ENCODE data around the gene DCAF8L2.
A peak's percentile ranks its signal among the peaks of the same experiment; 100 is the strongest.

Gene DCAF8L2

DNA sequence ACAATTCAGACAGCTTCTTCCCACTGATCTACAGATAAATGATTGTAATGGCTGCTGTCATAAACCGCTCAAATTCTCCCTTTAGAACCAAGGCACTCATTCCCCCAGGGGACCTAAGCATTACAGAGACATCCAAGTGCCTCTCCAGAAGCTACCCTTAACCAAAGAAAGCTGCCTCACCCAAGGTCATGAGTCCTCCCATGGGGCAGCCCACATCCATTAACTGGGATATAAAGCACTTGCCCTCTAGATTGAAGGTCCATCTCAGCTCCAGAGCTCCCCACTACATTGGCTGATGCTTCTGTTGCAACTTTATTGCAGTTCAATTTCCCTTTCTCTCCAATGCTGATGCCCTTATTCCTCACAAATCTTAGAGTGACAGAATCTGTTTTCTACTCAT, 40.5 kb upstream of the DCAF8L2 start:
- ChIA-PET CTCF (interaction anchor here (0.6 kb wide), 1 partner anchor 68 kb away, joined by 3 read pairs; no protein-coding TSS in a partner anchor), POLR2A (no interaction called here)
- no peak overlapping the region for H3K27ac ChIP-seq (ENCODE audit: extremely low read depth, low read depth, low read length)
- no peak overlapping the region for H3K4me3 ChIP-seq (ENCODE audit: low read depth, low read length)
- H3K9me3 ChIP-seq (ENCODE audit: control insufficient read depth, insufficient read depth, low read depth, low read length) = no peaks in the 10 kb centered on the region
- no peaks in the 10 kb centered on the region for H3K36me3 ChIP-seq (ENCODE audit: control insufficient read depth in 2 of 2, insufficient read depth in 1 of 2, low read length in 2 of 2)
- TF ChIP-seq, protein P1, sequence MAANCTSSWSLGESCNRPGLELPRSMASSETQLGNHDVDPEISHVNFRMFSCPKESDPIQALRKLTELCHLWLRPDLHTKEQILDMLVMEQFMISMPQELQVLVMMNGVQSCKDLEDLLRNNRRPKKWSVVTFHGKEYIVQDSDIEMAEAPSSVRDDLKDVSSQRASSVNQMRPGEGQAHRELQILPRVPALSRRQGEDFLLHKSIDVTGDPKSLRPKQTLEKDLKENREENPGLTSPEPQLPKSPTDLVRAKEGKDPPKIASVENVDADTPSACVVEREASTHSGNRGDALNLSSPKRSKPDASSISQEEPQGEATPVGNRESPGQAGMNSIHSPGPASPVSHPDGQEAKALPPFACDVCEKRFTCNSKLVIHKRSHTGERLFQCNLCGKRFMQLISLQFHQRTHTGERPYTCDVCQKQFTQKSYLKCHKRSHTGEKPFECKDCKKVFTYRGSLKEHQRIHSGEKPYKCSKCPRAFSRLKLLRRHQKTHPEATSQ (tag by site-specific recombination; IDR thresholded peaks at IDR 0.05) = no peak
- no peak for TF ChIP-seq ZNF302 (tag by site-specific recombination; IDR thresholded peaks at IDR 0.05; ENCODE audit: low read depth)
- no peak for TF ChIP-seq SCRT1 (tag by site-specific recombination; IDR thresholded peaks at IDR 0.05; ENCODE audit: borderline replicate concordance)
- TF ChIP-seq, protein P2, sequence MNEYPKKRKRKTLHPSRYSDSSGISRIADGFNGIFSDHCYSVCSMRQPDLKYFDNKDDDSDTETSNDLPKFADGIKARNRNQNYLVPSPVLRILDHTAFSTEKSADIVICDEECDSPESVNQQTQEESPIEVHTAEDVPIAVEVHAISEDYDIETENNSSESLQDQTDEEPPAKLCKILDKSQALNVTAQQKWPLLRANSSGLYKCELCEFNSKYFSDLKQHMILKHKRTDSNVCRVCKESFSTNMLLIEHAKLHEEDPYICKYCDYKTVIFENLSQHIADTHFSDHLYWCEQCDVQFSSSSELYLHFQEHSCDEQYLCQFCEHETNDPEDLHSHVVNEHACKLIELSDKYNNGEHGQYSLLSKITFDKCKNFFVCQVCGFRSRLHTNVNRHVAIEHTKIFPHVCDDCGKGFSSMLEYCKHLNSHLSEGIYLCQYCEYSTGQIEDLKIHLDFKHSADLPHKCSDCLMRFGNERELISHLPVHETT (tag by site-specific recombination; IDR thresholded peaks at IDR 0.05) = no peak
- TF ChIP-seq, protein P3, sequence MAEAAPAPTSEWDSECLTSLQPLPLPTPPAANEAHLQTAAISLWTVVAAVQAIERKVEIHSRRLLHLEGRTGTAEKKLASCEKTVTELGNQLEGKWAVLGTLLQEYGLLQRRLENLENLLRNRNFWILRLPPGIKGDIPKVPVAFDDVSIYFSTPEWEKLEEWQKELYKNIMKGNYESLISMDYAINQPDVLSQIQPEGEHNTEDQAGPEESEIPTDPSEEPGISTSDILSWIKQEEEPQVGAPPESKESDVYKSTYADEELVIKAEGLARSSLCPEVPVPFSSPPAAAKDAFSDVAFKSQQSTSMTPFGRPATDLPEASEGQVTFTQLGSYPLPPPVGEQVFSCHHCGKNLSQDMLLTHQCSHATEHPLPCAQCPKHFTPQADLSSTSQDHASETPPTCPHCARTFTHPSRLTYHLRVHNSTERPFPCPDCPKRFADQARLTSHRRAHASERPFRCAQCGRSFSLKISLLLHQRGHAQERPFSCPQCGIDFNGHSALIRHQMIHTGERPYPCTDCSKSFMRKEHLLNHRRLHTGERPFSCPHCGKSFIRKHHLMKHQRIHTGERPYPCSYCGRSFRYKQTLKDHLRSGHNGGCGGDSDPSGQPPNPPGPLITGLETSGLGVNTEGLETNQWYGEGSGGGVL (tag by site-specific recombination; IDR thresholded peaks at IDR 0.05) = no peak
- no peak for TF ChIP-seq ZNF510 (tag by site-specific recombination; IDR thresholded peaks at IDR 0.05; ENCODE audit: insufficient replicate concordance)
- no peak for TF ChIP-seq ZNF585B (tag by site-specific recombination; IDR thresholded peaks at IDR 0.05)
- TF ChIP-seq ZNF311 (tag by site-specific recombination; IDR thresholded peaks at IDR 0.05; ENCODE audit: borderline replicate concordance) = no peak
- TF ChIP-seq TRIM28 (IDR thresholded peaks at IDR 0.05; ENCODE audit: borderline replicate concordance, low read length) = no peak
- TF ChIP-seq, protein P4, sequence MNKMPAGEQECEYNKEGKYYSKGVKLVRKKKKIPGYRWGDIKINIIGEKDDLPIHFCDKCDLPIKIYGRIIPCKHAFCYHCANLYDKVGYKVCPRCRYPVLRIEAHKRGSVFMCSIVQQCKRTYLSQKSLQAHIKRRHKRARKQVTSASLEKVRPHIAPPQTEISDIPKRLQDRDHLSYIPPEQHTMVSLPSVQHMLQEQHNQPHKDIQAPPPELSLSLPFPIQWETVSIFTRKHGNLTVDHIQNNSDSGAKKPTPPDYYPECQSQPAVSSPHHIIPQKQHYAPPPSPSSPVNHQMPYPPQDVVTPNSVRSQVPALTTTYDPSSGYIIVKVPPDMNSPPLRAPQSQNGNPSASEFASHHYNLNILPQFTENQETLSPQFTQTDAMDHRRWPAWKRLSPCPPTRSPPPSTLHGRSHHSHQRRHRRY (tag by site-specific recombination; IDR thresholded peaks at IDR 0.05) = no peak
- TF ChIP-seq, protein P5, sequence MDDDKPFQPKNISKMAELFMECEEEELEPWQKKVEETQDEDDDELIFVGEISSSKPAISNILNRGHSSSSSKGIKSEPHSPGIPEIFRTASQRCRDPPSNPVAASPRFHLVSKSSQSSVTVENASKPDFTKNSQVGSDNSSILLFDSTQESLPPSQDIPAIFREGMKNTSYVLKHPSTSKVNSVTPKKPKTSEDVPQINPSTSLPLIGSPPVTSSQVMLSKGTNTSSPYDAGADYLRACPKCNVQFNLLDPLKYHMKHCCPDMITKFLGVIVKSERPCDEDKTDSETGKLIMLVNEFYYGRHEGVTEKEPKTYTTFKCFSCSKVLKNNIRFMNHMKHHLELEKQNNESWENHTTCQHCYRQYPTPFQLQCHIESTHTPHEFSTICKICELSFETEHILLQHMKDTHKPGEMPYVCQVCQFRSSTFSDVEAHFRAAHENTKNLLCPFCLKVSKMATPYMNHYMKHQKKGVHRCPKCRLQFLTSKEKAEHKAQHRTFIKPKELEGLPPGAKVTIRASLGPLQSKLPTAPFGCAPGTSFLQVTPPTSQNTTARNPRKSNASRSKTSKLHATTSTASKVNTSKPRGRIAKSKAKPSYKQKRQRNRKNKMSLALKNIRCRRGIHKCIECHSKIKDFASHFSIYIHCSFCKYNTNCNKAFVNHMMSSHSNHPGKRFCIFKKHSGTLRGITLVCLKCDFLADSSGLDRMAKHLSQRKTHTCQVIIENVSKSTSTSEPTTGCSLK (tag by site-specific recombination; IDR thresholded peaks at IDR 0.05) = no peak
- TF ChIP-seq ZNF623 (tag by site-specific recombination; IDR thresholded peaks at IDR 0.05) = no peak
- no peaks in the 10 kb centered on the region for H3K4me1 ChIP-seq (ENCODE audit: control insufficient read depth, insufficient read depth, low read length)

DNA sequence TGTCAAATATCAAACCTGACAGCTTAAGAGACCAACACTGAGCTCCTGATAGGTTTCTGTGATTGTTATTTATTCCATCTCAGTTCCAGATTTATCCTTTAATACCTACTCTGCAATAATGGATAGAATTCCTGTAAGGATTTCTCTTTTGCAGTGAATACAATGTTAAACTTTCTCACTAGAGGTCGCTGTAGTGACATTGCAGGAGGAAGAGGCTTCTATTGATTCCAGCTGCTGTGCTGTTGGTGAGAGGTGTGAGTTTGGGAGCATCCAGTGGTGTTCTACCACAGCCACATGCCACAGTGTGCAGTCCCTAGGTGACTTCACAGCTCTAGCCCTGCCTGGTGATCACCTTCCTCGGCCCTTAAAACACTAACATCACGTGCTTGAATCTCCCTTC, 34.6 kb upstream of the DCAF8L2 start:
- no peaks in the 10 kb centered on the region for H3K9me3 ChIP-seq (ENCODE audit: control insufficient read depth, insufficient read depth, low read depth, low read length)
- no peak for TF ChIP-seq OVOL3 (tag by site-specific recombination; IDR thresholded peaks at IDR 0.05)
- no peak for TF ChIP-seq KLF10 (tag by site-specific recombination; IDR thresholded peaks at IDR 0.05)
- TF ChIP-seq ZNF654 (tag by site-specific recombination; IDR thresholded peaks at IDR 0.05; ENCODE audit: low read depth) = peak; percentile 36
- TF ChIP-seq REPIN1 (tag by site-specific recombination; IDR thresholded peaks at IDR 0.05; ENCODE audit: low read depth) = no peak
- TF ChIP-seq ZNF776 (tag by site-specific recombination; IDR thresholded peaks at IDR 0.05; ENCODE audit: borderline replicate concordance) = no peak
- TF ChIP-seq, protein P6, sequence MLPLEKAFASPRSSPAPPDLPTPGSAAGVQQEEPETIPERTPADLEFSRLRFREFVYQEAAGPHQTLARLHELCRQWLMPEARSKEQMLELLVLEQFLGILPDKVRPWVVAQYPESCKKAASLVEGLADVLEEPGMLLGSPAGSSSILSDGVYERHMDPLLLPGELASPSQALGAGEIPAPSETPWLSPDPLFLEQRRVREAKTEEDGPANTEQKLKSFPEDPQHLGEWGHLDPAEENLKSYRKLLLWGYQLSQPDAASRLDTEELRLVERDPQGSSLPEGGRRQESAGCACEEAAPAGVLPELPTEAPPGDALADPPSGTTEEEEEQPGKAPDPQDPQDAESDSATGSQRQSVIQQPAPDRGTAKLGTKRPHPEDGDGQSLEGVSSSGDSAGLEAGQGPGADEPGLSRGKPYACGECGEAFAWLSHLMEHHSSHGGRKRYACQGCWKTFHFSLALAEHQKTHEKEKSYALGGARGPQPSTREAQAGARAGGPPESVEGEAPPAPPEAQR (tag by site-specific recombination; IDR thresholded peaks at IDR 0.05) = no peak
- no peak for TF ChIP-seq ZNF292 (tag by site-specific recombination; IDR thresholded peaks at IDR 0.05; ENCODE audit: borderline replicate concordance, low read depth)
- H3K4me1 ChIP-seq (ENCODE audit: control insufficient read depth, insufficient read depth, low read length) = no peaks in the 10 kb centered on the region
- POLR2A ChIA-PET = no interaction called here
- H3K27ac ChIP-seq (ENCODE audit: extremely low read depth, low read depth, low read length) = no peak overlapping the region
- CTCF ChIA-PET = interaction anchor here (0.5 to 4.1 kb wide), 9 partner anchors 12 to 1866 kb away, joined by 3 to 34 read pairs (median 4); no protein-coding TSS in a partner anchor
- H3K36me3 ChIP-seq (ENCODE audit: control insufficient read depth in 2 of 2, insufficient read depth in 1 of 2, low read length in 2 of 2) = no peaks in the 10 kb centered on the region
- no peak overlapping the region for H3K4me3 ChIP-seq (ENCODE audit: low read depth, low read length)

Data from HEK293 (cell line).